ENCODE measurements around the gene FZR1. TPM values are rescaled to one million over a fixed set of nuclear protein-coding genes. Genes with fewer than 3 reads are reported as not detected.
A peak's percentile ranks its signal among the peaks of the same experiment; 100 is the strongest.

FZR1 gene
- total and polyA plus RNA-seq, 9 of the 15 experiments (the other 6 are each of a cell fraction or from before 2014, with no cell fraction given), result 0.18 to 48.0 (median 22.2) TPM

- TF ChIP-seq ZNF609 (CRISPR knock-in tag; IDR thresholded peaks at IDR 0.05; ENCODE audit: borderline replicate concordance) (no peak), NFATC3 (IDR thresholded peaks at IDR 0.05) (no peak), TCF7L2 (IDR thresholded peaks at IDR 0.05; ENCODE audit: low read depth, low read length) (no peak), CXXC5 (CRISPR knock-in tag; IDR thresholded peaks at IDR 0.05) (no peak), ZFP1 (CRISPR knock-in tag; IDR thresholded peaks at IDR 0.05) (no peak), ZNF347 (CRISPR knock-in tag; IDR thresholded peaks at IDR 0.05; ENCODE audit: low read depth) (no peak), RAD21 (CRISPR knock-in tag; conservative IDR thresholded peaks at IDR 0.05 in 1 of 2, IDR thresholded peaks at IDR 0.05 in 1 of 2) (peak; percentile 81 to 91), FOXP1 (CRISPR knock-in tag; IDR thresholded peaks at IDR 0.05) (no peak), RBM22 (IDR thresholded peaks at IDR 0.05; ENCODE audit: low read depth, low read length, poor library complexity, severe bottlenecking) (no peak), KLF1 (tag; IDR thresholded peaks at IDR 0.05) (no peak), JUND (IDR thresholded peaks at IDR 0.05; ENCODE audit: borderline replicate concordance, low read depth, low read length) (peak; percentile 36), JUND (tag; IDR thresholded peaks at IDR 0.05; ENCODE audit: borderline replicate concordance, low read depth, low read length) (no peak), MED1 (CRISPR knock-in tag; IDR thresholded peaks at IDR 0.05; ENCODE audit: borderline replicate concordance) (no peak), SIX5 (IDR thresholded peaks at IDR 0.05; ENCODE audit: borderline replicate concordance in 1 of 2, insufficient read depth in 1 of 2, low read depth in 1 of 2, low read length in 2 of 2) (no peak), ZBTB17 (CRISPR knock-in tag; IDR thresholded peaks at IDR 0.05) (no peak), CHCHD3 (CRISPR knock-in tag; IDR thresholded peaks at IDR 0.05) (no peak), SP2 (IDR thresholded peaks at IDR 0.05; ENCODE audit: extremely low read depth, low read depth, low read length, poor library complexity, severe bottlenecking) (no peak), ZBTB43 (CRISPR knock-in tag; IDR thresholded peaks at IDR 0.05) (no peak)
Measured at GRCh38 chr19:3544742-3545668, 38.9 kb downstream of the FZR1 start (continued).
